GM12878 (cell line): ENCODE data around the gene SORCS2.

Experiments
- CTCF ChIP-seq, 3 experiments: IDR thresholded peaks in 2 of 3; conservative IDR thresholded peaks in 1 of 3; 2 replicates each; pipeline ENCODE4 v1.5.1; 2011; ENCODE audit warnings: low read depth in 3 of 3, low read length in 3 of 3, mild to moderate bottlenecking in 3 of 3, control low read depth in 2 of 3, moderate library complexity in 2 of 3, inconsistent platforms in 1 of 3, mixed read lengths in 1 of 3; ENCODE audit not compliant: control insufficient read depth in 2 of 3, insufficient read depth in 1 of 3; ENCODE audit errors: extremely low read depth in 1 of 3
- EP300 ChIP-seq, 2 experiments: fragments of 150-350 bp in 1 of 2; IDR thresholded peaks; 2 replicates each; pipeline ENCODE4 v1.6.1; 2011 to 2012; ENCODE audit warnings: low read depth in 2 of 2, low read length in 2 of 2, borderline replicate concordance in 1 of 2, improper control_type of control experiment in 1 of 2, inconsistent platforms in 1 of 2; ENCODE audit not compliant: control insufficient read depth in 1 of 2
- JUND ChIP-seq: IDR thresholded peaks from 2 replicates; pipeline ENCODE4 v1.6.1; 2012; ENCODE audit warnings: low read depth, mild to moderate bottlenecking, low read length, improper control_type of control experiment, moderate library complexity
- ZNF274 ChIP-seq: IDR thresholded peaks from one replicate; pipeline ENCODE4 v1.8.0; 2011; ENCODE audit not compliant: insufficient read length, insufficient read depth

GRCh38 chr4:7309181-7309580 is 116.8 kb downstream of the SORCS2 start:
- no peak for TF ChIP-seq JUND
- TF ChIP-seq CTCF (IDR thresholded peaks at IDR 0.05 in 2 of 3, conservative IDR thresholded peaks at IDR 0.05 in 1 of 3; ENCODE audit: control insufficient read depth in 2 of 3, extremely low read depth in 1 of 3, insufficient read depth in 1 of 3, low read depth in 3 of 3, low read length in 3 of 3) = no peak
- no peak for TF ChIP-seq EP300 (IDR thresholded peaks at IDR 0.05; ENCODE audit: borderline replicate concordance in 1 of 2, control insufficient read depth in 1 of 2, low read depth in 2 of 2, low read length in 2 of 2)
- no peak for TF ChIP-seq ZNF274
